ENCODE measurements around the gene PPP3R1.

Gene PPP3R1

GRCh38 chr2:68252400-68253218 is at the start of gene PPP3R1:
Gene PPP3R1, minus strand, starts transcription at chr2:68252532. Its CDS starts 405 bp downstream, at chr2:68252127.
- FAIRE-seq (peak; percentile 91), DNase-seq (ENCODE audit: insufficient read length, low spot score) (peak; percentile 76)

GRCh38 chr2:68295516-68295915 is 43.2 kb upstream of the PPP3R1 start:
- DNase-seq (ENCODE audit: insufficient read length, low spot score): no peak
- peak; percentile 39 for FAIRE-seq

- DNase-seq (ENCODE audit: insufficient read length, low spot score): no peak
- no peak for FAIRE-seq
These were observed 42.6 kb upstream of the PPP3R1 start for GRCh38 chr2:68294913-68295312.

- no peak for FAIRE-seq
- DNase-seq (ENCODE audit: insufficient read length, low spot score): no peak
These were observed 41.9 kb upstream of the PPP3R1 start for GRCh38 chr2:68294187-68294586.

- DNase-seq (ENCODE audit: insufficient read length, low spot score): no peak
- FAIRE-seq: no peak
These were observed 41.4 kb upstream of the PPP3R1 start for GRCh38 chr2:68293755-68294154.

- FAIRE-seq (no peak), DNase-seq (ENCODE audit: insufficient read length, low spot score) (no peak)
These were observed 40.7 kb upstream of the PPP3R1 start for GRCh38 chr2:68293024-68293423.

- no peak for DNase-seq (ENCODE audit: insufficient read length, low spot score)
- peak; percentile 37 for FAIRE-seq
These were observed 39.9 kb upstream of the PPP3R1 start for GRCh38 chr2:68292108-68292710.

GRCh38 chr2:68291314-68291713 is 39.0 kb upstream of the PPP3R1 start:
- no peak for DNase-seq (ENCODE audit: insufficient read length, low spot score)
- FAIRE-seq: no peak

GRCh38 chr2:68290901-68291300 is 38.6 kb upstream of the PPP3R1 start:
- DNase-seq (ENCODE audit: insufficient read length, low spot score): no peak
- no peak for FAIRE-seq

GRCh38 chr2:68287580-68288441 is 35.5 kb upstream of the PPP3R1 start:
- no peak for FAIRE-seq
- DNase-seq (ENCODE audit: insufficient read length, low spot score): no peak

GRCh38 chr2:68284896-68285295 is 32.6 kb upstream of the PPP3R1 start:
- no peak for DNase-seq (ENCODE audit: insufficient read length, low spot score)
- FAIRE-seq: no peak

- no peak for FAIRE-seq
- no peak for DNase-seq (ENCODE audit: insufficient read length, low spot score)
These were observed 31.1 kb upstream of the PPP3R1 start for GRCh38 chr2:68283419-68283812.

GRCh38 chr2:68282811-68283418 is 30.6 kb upstream of the PPP3R1 start:
- peak; percentile 89 for FAIRE-seq
- DNase-seq (ENCODE audit: insufficient read length, low spot score): peak; percentile 49

- no peak for FAIRE-seq
These were observed 28.5 kb upstream of the PPP3R1 start for GRCh38 chr2:68280796-68281195.

GRCh38 chr2:68280348-68280747 is 28.0 kb upstream of the PPP3R1 start:
- DNase-seq (ENCODE audit: insufficient read length, low spot score) (no peak), FAIRE-seq (no peak)

More at GRCh38 chr2:68280796-68281195, 28.5 kb upstream of the PPP3R1 start:
- no peak for DNase-seq (ENCODE audit: insufficient read length, low spot score)

- DNase-seq (ENCODE audit: insufficient read length, low spot score) (no peak), FAIRE-seq (no peak)
These were observed 27.4 kb upstream of the PPP3R1 start for GRCh38 chr2:68279691-68280090.

GRCh38 chr2:68278169-68278568 is 25.8 kb upstream of the PPP3R1 start:
- FAIRE-seq: no peak

GRCh38 chr2:68274022-68274421 is 21.7 kb upstream of the PPP3R1 start:
- FAIRE-seq (no peak), DNase-seq (ENCODE audit: insufficient read length, low spot score) (no peak)

More at GRCh38 chr2:68278169-68278568, 25.8 kb upstream of the PPP3R1 start:
- no peak for DNase-seq (ENCODE audit: insufficient read length, low spot score)

GRCh38 chr2:68272246-68272994 is 20.1 kb upstream of the PPP3R1 start:
- no peak for DNase-seq (ENCODE audit: insufficient read length, low spot score)
- FAIRE-seq: no peak

GRCh38 chr2:68266655-68267054 is 14.3 kb upstream of the PPP3R1 start:
- DNase-seq (ENCODE audit: insufficient read length, low spot score): no peak
- peak; percentile 8 for FAIRE-seq
